ENCODE results near the gene TMEM131. TPM values are rescaled to one million over a fixed set of nuclear protein-coding genes. Genes with fewer than 3 reads are reported as not detected.

TMEM131 gene
- total and polyA plus RNA-seq, 2 donors = 18.2 to 68.6 TPM

DNA sequence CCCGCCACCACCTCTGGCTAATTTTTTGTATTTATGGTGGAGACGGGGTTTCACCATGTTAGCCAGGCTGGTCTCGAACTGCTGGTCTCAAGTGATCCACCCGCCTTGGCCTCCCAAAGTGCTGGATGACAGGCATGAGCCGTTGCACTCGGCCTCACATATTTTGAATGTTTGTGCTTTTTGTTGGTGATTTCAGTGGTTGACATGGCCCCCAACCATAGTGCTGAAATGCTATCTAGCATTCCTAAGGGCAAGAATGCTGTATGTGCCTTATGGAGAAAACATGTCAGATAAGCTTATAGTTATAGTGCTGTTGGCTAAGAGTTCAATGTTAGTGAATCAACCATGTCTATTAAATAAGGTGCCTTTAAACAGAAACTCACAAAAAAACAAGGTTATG is 273.5 kb downstream of the TMEM131 start:
- 74% methylated on average over 6 of the region's 6 CpGs for WGBS
- H3K27ac ChIP-seq (ENCODE audit: low read depth) = no peak overlapping the region
- no peak overlapping the region for H3K4me3 ChIP-seq (ENCODE audit: low read depth, low read length)
- no peak for DNase-seq (ENCODE audit: extremely low spot score)
- H3K4me1 ChIP-seq (ENCODE audit: insufficient read depth) = no peaks in the 10 kb centered on the region
- H3K36me3 ChIP-seq (ENCODE audit: insufficient read depth) = no peaks in the 10 kb centered on the region

DNA sequence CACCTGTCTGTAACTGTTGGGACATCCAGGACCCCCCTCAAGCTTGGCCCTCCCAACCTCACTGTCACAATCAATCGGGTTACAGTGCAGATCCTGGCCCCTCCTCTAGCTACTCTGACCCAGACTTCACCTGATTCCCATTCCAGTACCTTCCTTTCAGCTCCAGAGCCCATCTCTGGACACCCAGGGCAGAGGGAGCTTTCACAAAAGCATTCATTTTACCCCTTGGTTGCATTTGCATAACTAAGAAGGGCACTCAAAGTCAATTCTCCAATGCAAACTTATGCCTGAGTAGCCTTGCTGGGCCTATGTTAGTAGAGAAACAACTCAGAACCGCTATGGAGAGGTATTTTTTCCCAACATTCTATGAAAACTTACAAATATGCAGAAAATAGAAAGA is 275.0 kb downstream of the TMEM131 start:
- no peak overlapping the region for H3K27ac ChIP-seq (ENCODE audit: low read depth)
- no peak overlapping the region for H3K4me3 ChIP-seq (ENCODE audit: low read depth, low read length)
- DNase-seq (ENCODE audit: extremely low spot score) = no peak
- WGBS = 74% methylated on average over 2 of the region's 2 CpGs
- H3K4me1 ChIP-seq (ENCODE audit: insufficient read depth) = no peaks in the 10 kb centered on the region
- H3K36me3 ChIP-seq (ENCODE audit: insufficient read depth) = no peaks in the 10 kb centered on the region

DNA sequence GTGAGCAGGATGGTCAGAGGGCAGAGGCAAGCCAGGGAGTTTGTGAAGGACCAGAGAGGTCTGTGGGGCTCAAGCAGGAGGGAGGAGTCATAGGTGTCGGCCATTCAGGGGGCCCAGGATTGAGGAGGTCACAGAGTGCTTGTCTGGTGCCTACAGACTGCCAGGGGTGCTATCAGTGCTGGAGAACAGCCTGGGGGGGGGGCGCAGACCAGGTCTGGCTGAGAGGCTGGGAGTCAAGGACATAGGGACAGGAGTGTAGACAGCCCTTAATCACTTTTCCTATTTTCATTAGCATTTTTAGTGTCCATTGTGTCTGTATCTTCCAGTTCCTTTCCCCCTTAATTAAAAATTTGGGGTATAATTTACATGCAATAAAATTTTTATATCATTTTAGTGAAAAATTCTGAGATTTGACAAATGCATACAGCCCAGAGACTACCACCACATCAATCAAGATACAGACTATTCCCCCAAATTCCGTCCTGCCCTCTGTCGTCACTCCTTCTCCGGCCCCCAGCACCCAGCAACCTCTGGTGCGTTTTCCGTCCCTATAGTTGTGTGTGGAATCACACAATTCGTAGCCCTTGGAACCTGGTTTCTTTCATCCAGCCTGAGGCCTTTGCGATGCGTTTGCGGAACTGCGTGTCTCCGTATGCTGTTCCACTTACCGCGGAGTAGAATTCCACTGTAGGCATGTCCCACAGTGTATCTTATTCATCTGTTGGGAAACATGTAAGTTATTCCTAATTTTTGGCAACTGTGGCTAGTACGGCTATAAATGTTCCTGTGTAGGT is 276.2 kb downstream of the TMEM131 start:
- H3K4me3 ChIP-seq (ENCODE audit: low read depth, low read length) = no peak overlapping the region
- WGBS = 94% methylated on average over 16 of the region's 16 CpGs
- DNase-seq (ENCODE audit: extremely low spot score) = no peak
- H3K4me1 ChIP-seq (ENCODE audit: insufficient read depth) = no peaks in the 10 kb centered on the region
- no peaks in the 10 kb centered on the region for H3K36me3 ChIP-seq (ENCODE audit: insufficient read depth)
- no peak overlapping the region for H3K27ac ChIP-seq (ENCODE audit: low read depth)

DNA sequence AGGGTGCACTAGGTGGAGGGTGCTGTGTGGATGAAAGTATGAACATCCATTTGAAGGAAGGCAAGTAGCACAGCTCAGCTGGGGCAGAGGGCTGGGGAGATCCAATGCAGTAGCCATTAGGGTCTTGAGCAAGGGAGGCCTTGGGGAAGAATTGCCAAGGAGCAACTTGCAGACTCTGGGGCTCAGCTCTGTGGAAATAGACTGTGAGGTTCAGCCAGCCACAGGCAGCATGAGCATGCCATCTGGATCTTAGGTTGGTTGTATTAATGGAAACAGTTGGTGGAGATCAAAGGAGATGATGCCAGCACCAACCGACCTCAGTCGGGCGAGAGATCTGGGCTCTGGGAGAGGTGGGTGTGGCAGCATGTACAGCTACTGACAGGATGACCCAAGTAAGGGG is 276.8 kb downstream of the TMEM131 start:
- Histone ChIP-seq H3K4me3 (ENCODE audit: low read depth, low read length) (no peak overlapping the region), H3K27ac (ENCODE audit: low read depth) (no peak overlapping the region), H3K36me3 (ENCODE audit: insufficient read depth) (no peaks in the 10 kb centered on the region), H3K4me1 (ENCODE audit: insufficient read depth) (no peaks in the 10 kb centered on the region)
- 85% methylated on average over 3 of the region's 3 CpGs for WGBS
- DNase-seq (ENCODE audit: extremely low spot score) = no peak

DNA sequence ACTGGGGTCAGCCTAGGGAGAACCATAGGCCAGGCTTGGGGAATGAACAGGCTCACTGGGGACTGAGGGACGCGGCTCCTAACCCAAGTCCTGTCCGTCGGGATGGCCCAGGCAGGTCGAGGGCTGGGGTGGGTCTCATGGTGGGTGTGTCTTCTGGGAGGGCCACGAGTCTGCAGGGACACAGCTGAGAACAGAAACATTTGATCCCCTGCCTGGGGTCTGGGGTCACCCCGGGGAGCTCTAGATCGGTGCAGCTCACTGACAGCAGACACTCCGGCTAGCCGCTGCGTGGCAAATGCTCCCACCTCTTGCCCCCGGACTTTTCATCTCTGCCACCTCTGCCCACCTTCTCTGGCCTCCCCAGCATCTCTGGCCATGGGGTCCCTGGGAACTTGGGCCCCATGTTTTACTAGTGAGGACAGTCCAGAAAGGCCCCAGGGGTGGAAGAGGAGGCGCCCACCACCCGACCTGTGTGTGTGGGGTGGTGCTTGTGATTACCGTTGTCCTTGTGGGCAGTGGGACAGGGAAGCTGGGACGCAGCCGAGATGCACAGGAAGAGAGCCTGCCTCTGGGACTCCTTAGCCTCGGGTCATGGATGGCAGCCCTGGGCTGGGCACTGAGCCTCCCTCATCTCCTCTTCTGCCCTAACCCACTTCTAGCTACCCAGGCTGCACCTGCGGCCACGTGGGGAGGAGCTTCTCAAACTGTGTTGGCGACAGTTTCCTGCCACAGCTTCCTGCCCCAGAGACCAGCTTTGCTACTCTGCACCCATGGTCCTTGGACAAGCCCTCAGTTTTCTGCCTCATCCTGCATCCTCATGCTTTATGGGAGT is 277.5 kb downstream of the TMEM131 start:
- Histone ChIP-seq H3K27ac (ENCODE audit: low read depth) (no peak overlapping the region), H3K4me1 (ENCODE audit: insufficient read depth) (no peaks in the 10 kb centered on the region), H3K4me3 (ENCODE audit: low read depth, low read length) (no peak overlapping the region), H3K36me3 (ENCODE audit: insufficient read depth) (no peaks in the 10 kb centered on the region)
- 77% methylated on average over 21 of the region's 21 CpGs for WGBS
- DNase-seq (ENCODE audit: extremely low spot score) = no peak

DNA sequence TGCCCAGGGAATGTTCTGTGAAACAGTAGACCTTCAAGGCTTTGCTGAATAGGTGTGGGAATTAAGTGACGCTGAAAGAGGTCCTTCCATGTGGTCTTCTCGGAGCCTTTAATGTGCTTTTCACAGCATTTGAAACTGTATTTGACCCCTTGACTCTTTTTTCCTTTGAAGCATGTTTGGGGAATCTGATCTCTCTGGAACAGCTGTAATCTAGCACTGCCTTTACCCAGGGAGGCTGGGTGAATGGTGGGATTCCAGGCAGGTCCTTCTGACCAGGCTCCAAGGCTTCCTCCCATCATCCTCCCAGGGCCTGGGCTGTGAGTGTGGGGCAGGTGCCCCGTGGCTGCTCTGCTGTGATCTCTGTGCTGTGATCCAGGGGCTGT is 278.1 kb downstream of the TMEM131 start:
- Histone ChIP-seq H3K4me1 (ENCODE audit: insufficient read depth) (no peaks in the 10 kb centered on the region), H3K36me3 (ENCODE audit: insufficient read depth) (no peaks in the 10 kb centered on the region), H3K4me3 (ENCODE audit: low read depth, low read length) (no peak overlapping the region), H3K27ac (ENCODE audit: low read depth) (no peak overlapping the region)
- 46% methylated on average over 3 of the region's 3 CpGs for WGBS
- no peak for DNase-seq (ENCODE audit: extremely low spot score)

DNA sequence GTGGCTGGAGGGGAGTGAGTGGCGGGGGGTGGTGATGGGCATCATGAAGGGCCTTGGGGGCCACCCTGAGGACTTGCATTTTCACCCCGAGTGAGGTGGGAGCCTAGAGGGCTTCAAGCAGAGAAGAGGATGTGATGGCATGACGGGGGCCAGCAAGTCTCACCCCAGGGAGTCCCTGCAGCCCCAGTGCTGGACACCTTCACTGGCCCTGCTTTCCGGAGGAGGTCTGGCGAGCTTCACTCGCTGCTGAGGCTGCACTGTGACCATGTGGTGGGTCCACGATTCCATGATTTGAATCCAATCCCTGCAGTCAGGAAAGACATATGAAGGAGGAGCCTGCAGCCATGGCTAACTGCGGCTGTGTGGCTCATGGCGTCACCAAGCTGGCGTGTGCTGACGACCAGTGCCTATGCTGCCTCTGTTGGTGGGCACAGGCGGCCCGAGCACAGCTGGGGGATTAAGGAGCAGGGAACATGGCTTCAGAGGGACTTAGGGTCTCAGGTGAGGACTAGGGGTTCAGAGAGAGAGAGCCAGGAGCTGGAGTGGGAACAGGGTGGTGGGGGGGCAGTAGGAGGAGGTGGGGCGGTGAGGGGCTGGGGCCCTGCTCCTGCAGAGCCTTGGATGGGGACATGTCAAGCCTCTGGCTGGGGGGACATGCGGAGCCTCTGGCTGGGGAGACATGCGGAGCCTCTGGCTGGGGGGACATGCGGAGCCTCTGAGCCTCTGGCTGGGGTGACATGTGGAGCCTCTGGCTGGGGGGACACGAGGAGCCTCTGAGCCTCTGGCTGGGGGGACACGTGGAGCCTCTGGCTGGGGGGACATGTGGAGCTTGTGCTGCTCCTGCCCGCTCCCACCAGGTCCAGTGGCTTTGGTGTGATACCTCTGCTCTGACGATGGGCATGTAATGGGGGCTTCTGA is 278.8 kb downstream of the TMEM131 start:
- H3K4me1 ChIP-seq (ENCODE audit: insufficient read depth) = no peaks in the 10 kb centered on the region
- DNase-seq (ENCODE audit: extremely low spot score) = no peak
- H3K27ac ChIP-seq (ENCODE audit: low read depth) = no peak overlapping the region
- no peak overlapping the region for H3K4me3 ChIP-seq (ENCODE audit: low read depth, low read length)
- 82% methylated on average over 21 of the region's 21 CpGs for WGBS
- no peaks in the 10 kb centered on the region for H3K36me3 ChIP-seq (ENCODE audit: insufficient read depth)

DNA sequence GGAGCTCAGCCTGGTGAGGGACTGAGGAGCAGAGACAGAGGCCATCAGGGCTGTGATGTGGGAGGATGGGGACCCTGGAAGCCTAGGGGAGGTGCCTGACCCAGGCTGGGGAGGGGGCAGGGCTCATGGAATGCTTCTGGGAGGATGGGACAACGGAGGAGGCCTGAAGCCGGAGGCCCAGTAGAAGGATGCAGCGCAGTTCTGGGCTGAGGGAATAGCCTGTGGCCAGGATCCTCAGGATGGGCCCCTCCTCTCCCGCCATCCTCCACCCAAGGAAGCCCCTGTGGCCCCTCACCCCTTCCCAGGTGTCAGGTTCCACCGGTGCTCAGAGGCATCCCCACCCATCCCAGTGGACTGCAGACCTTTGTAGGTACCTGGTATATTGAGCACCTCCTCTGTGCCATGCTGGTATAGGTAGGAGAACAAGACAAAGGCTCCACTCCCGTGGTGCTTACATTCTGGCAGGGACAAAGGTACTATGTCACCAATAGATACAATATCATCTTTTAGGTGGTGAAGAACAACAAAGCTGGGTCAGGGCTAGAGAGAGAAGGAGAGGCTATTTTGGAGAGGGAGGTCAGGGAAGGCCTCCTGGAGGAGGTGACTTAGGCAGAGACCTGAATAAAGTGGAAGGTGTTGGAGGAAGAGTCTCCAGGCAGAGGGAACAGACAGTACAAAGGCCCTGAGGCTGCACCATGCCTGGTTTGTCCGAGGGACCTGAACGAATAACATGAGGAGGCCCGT is 279.6 kb downstream of the TMEM131 start:
- DNase-seq (ENCODE audit: extremely low spot score) = no peak
- Histone ChIP-seq H3K4me1 (ENCODE audit: insufficient read depth) (no peaks in the 10 kb centered on the region), H3K36me3 (ENCODE audit: insufficient read depth) (no peaks in the 10 kb centered on the region), H3K27ac (ENCODE audit: low read depth) (no peak overlapping the region), H3K4me3 (ENCODE audit: low read depth, low read length) (no peak overlapping the region)
- 86% methylated on average over 9 of the region's 9 CpGs for WGBS

DNA sequence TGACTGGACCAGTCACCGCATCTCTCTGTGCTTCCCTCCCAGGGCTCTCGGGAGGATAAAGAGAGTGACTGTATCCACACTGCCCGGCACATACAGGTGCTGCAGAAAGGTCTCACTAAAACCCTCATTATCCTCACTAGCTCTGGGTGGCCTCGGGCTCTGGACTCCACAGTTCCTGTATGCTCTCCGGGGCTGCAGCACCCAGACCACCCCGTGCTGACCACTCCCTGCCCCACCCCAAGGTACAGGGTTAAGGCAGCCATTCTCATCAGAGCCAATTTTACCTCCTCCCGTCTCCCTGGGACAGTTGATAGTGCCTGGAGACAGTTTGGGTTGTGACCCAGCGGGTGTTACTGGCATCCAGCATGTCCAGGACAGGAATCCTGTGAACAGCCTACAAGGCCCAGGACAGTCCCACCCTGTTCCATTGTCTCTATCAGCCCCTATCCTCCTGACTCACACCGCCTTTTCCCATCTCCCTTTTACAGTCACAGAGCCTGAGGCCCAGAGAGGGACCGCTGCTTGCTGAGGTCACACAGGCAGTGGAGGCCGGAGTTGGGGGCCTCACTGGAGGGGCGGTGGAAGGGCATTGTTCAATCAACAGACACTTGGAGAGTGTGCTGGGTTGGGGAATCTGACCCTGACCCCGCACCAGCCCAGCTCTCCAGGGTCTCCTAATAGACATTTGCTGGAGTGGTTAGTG is 280.6 kb downstream of the TMEM131 start:
- Histone ChIP-seq H3K36me3 (ENCODE audit: insufficient read depth) (no peaks in the 10 kb centered on the region), H3K27ac (ENCODE audit: low read depth) (no peak overlapping the region), H3K4me3 (ENCODE audit: low read depth, low read length) (no peak overlapping the region), H3K4me1 (ENCODE audit: insufficient read depth) (no peaks in the 10 kb centered on the region)
- 86% methylated on average over 13 of the region's 13 CpGs for WGBS
- DNase-seq (ENCODE audit: extremely low spot score) = no peak

DNA sequence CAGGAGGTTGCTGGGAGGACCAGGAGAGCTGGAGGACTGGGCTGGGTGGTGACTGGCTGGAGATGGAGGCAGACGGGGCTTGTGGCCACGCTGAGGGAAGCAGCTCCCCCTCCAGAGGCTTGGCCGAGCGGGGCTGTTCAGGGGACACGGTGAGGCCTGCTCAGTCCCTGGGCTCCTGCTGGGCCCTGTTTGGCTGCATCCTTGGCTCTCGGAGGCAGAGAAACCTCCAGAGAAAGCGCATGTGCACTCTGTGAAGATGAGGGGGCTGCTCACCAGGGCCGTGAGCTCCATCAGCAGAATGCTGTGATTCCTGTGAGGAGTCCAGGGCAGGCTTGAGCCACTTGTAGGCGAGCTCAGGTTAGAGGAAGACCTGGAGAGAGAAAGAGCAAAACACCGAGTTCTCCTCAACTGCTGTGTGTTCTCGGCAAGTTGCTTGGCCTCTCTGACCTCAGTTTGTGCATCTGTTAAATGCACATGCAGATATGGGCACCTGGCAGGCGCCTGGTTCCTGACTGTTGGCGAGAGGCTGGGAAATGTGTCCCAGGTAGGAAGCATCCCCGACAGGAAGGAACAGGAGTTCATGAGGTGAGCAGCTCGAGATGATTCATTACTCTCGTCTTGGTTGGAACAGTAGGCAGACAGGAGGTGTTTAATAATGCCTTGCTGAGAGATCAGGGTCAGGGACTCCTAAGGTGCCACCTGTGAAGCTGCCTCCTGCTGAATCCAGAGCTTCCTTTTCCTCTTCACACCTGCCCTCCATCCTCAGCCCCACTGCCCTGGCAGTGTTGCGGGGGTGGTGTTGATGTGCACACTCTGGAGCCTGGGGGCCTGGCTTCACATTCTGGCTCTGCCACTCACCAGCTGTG is 281.4 kb downstream of the TMEM131 start:
- peak overlapping the region; percentile 7 for H3K4me3 ChIP-seq (ENCODE audit: low read depth, low read length)
- H3K4me1 ChIP-seq (ENCODE audit: insufficient read depth) = no peaks in the 10 kb centered on the region
- H3K36me3 ChIP-seq (ENCODE audit: insufficient read depth) = no peaks in the 10 kb centered on the region
- H3K27ac ChIP-seq (ENCODE audit: low read depth) = no peak overlapping the region
- 80% methylated on average over 17 of the region's 17 CpGs for WGBS
- DNase-seq (ENCODE audit: extremely low spot score) = no peak

DNA sequence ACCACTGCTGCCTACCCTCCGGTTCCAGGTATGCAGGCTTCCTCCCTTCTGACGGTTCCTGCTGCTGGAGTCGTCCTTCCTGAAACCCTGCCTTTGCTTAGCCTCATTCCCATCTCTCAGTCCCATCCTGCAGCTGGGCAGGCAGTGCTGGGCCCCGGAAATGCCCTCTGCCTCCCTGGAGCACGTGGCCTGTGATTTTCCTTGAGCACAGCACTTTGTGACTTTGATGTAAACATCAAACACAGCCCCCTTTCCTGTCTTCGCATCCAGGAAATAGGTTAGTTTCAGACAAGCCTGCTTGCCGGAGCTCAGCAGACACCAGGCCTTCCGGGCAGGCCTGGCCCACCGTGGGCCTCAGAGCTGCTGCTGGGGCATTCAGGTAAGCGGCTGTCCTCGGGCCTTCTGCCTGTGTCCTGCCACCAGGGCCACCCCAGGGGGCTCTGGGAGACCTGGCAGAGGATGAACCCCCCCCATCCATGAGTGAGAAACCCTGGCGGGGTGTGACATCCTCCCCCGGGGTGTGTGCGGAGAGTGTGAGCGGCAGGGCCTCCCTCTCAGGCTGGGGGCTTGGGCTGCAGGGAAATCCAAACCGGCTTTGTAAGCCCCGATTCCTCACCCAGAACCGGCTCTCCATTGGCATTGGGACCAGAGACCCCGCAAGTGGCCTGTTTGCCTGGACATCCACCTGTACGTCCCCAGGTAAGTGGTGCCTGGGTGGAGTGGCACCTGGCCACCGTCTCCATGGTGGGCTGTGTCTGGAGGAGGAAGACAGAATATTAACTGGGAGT is 282.3 kb downstream of the TMEM131 start, which contains the start of gene ZAP70:
Gene ZAP70, plus strand, starts transcription at position 281 of the 788 bp plus-strand sequence. CDS start 10,461 bp downstream, outside the sequence.
- no peak for DNase-seq (ENCODE audit: extremely low spot score)

More for the DNA sequence above, 282.3 kb downstream of the TMEM131 start, which contains the start of gene ZAP70:
- Histone ChIP-seq H3K4me3 (ENCODE audit: low read depth, low read length) (peak within 1 kb of the TSS; percentile 7), H3K36me3 (ENCODE audit: insufficient read depth) (no peaks in the 10 kb centered on the region), H3K4me1 (ENCODE audit: insufficient read depth) (no peaks in the 10 kb centered on the region), H3K27ac (ENCODE audit: low read depth) (no peak within 1 kb of the TSS)
- 81% methylated on average over 21 of the region's 21 CpGs for WGBS

Measured in urinary bladder (tissue), 4 donors.